ENCODE results near the gene AKT3. TPM values are rescaled to one million over a fixed set of nuclear protein-coding genes. Genes with fewer than 3 reads are reported as not detected.

The AKT3 gene
- polyA plus RNA-seq, 2 of the 4 experiments (the other 2 are of a cell fraction), result 18.4 to 43.5 TPM

DNA sequence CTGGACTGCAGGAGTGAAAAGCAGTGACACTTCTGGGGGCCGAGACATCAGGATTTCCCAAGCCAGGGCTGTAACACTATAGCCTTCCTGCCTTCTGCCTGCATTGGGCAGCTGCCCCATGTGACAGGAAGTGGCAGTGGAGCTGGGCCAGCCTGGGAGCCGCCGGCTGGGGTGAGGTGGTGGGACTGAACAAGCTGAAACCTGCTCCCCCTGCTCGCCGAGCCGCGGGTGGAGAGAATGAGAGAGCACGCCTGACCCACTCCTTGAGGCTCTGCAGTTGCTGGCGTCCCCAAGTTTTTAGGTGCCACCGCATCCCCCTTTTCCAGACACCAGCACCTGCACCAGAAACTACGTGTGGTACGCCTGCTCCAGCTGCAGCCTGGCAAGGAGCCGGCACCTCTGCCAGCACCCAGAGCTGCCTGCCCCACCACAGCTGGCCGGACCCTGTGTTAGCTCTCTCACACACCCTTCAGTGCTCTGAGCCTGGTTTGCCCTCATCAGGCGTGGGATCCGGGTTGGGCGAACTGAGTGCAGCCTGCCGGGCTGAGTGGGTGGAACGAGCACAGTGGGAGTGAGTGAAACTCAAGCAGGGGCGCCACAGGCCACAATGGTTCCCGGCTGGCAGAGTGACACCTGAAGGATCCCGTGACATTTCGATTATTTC is 119.4 kb downstream of the AKT3 start:
- H3K4me3 ChIP-seq, result no peak overlapping the region
- ATAC-seq, result no peak; a peak in 1 of 6 replicates
- no peak for TF ChIP-seq CBX2 (IDR thresholded peaks at IDR 0.05; ENCODE audit: borderline replicate concordance, low read depth)
- TF ChIP-seq, protein P1, sequence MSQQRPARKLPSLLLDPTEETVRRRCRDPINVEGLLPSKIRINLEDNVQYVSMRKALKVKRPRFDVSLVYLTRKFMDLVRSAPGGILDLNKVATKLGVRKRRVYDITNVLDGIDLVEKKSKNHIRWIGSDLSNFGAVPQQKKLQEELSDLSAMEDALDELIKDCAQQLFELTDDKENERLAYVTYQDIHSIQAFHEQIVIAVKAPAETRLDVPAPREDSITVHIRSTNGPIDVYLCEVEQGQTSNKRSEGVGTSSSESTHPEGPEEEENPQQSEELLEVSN (IDR thresholded peaks at IDR 0.05; ENCODE audit: borderline replicate concordance, low read depth), result no peak
- no peak for TF ChIP-seq EHF (CRISPR knock-in tag; IDR thresholded peaks at IDR 0.05)
- no peak for TF ChIP-seq RNF2 (IDR thresholded peaks at IDR 0.05; ENCODE audit: borderline replicate concordance, low read depth)
- no peak for TF ChIP-seq SREBF2 (IDR thresholded peaks at IDR 0.05)
- no peak for TF ChIP-seq CHD4 (IDR thresholded peaks at IDR 0.05; ENCODE audit: borderline replicate concordance)
- TF ChIP-seq, protein P2, sequence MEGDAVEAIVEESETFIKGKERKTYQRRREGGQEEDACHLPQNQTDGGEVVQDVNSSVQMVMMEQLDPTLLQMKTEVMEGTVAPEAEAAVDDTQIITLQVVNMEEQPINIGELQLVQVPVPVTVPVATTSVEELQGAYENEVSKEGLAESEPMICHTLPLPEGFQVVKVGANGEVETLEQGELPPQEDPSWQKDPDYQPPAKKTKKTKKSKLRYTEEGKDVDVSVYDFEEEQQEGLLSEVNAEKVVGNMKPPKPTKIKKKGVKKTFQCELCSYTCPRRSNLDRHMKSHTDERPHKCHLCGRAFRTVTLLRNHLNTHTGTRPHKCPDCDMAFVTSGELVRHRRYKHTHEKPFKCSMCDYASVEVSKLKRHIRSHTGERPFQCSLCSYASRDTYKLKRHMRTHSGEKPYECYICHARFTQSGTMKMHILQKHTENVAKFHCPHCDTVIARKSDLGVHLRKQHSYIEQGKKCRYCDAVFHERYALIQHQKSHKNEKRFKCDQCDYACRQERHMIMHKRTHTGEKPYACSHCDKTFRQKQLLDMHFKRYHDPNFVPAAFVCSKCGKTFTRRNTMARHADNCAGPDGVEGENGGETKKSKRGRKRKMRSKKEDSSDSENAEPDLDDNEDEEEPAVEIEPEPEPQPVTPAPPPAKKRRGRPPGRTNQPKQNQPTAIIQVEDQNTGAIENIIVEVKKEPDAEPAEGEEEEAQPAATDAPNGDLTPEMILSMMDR (IDR thresholded peaks at IDR 0.05), result no peak
- TF ChIP-seq, protein P3, sequence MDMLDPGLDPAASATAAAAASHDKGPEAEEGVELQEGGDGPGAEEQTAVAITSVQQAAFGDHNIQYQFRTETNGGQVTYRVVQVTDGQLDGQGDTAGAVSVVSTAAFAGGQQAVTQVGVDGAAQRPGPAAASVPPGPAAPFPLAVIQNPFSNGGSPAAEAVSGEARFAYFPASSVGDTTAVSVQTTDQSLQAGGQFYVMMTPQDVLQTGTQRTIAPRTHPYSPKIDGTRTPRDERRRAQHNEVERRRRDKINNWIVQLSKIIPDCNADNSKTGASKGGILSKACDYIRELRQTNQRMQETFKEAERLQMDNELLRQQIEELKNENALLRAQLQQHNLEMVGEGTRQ (IDR thresholded peaks at IDR 0.05), result no peak
- no peak for TF ChIP-seq POLR2AphosphoS2 (conservative IDR thresholded peaks at IDR 0.05; ENCODE audit: low read length)
- TF ChIP-seq, protein P4, sequence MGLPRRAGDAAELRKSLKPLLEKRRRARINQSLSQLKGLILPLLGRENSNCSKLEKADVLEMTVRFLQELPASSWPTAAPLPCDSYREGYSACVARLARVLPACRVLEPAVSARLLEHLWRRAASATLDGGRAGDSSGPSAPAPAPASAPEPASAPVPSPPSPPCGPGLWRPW (IDR thresholded peaks at IDR 0.05), result no peak
- no peak for TF ChIP-seq ZC3H11A (IDR thresholded peaks at IDR 0.05)
- TF ChIP-seq, protein P5, sequence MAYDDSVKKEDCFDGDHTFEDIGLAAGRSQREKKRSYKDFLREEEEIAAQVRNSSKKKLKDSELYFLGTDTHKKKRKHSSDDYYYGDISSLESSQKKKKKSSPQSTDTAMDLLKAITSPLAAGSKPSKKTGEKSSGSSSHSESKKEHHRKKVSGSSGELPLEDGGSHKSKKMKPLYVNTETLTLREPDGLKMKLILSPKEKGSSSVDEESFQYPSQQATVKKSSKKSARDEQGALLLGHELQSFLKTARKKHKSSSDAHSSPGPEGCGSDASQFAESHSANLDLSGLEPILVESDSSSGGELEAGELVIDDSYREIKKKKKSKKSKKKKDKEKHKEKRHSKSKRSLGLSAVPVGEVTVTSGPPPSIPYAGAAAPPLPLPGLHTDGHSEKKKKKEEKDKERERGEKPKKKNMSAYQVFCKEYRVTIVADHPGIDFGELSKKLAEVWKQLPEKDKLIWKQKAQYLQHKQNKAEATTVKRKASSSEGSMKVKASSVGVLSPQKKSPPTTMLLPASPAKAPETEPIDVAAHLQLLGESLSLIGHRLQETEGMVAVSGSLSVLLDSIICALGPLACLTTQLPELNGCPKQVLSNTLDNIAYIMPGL (CRISPR knock-in tag; IDR thresholded peaks at IDR 0.05; ENCODE audit: borderline replicate concordance), result no peak
- no peak for TF ChIP-seq EHMT2 (IDR thresholded peaks at IDR 0.05; ENCODE audit: low read depth)
- no peak for TF ChIP-seq ZFP36 (IDR thresholded peaks at IDR 0.05; ENCODE audit: borderline replicate concordance, partially characterized antibody)
- no peak for TF ChIP-seq KDM5A (IDR thresholded peaks at IDR 0.05)
- no peak for TF ChIP-seq FOSB (CRISPR knock-in tag; IDR thresholded peaks at IDR 0.05)
- TF ChIP-seq JUNB (IDR thresholded peaks at IDR 0.05), result no peak
- TF ChIP-seq FOSL2 (IDR thresholded peaks at IDR 0.05), result no peak
- TF ChIP-seq FOSL2 (CRISPR knock-in tag; IDR thresholded peaks at IDR 0.05), result no peak
- ChIA-PET POLR2A (no interaction called here), CTCF (interaction anchor here (0.8 to 1.5 kb wide), 3 partner anchors 387 to 569 kb away, joined by 3 read pairs; no protein-coding TSS in a partner anchor)
- WGBS (ENCODE audit: missing lambda C conversion rate), result 94% methylated on average over 20 of the region's 23 CpGs
- DNase-seq (ENCODE audit: low read depth in 1 of 2, low spot score in 1 of 2), result no peak
- H3K27ac ChIP-seq, result no peak overlapping the region
- H3K4me2 ChIP-seq, result no peak overlapping the region
- FAIRE-seq, result no peak
- H3K9me3 ChIP-seq, result no peaks in the 10 kb centered on the region
- 0 out of 3 replicates have a peak, but pooled peaks cover 2% of the 10 kb centered on the region for H3K4me1 ChIP-seq

DNA sequence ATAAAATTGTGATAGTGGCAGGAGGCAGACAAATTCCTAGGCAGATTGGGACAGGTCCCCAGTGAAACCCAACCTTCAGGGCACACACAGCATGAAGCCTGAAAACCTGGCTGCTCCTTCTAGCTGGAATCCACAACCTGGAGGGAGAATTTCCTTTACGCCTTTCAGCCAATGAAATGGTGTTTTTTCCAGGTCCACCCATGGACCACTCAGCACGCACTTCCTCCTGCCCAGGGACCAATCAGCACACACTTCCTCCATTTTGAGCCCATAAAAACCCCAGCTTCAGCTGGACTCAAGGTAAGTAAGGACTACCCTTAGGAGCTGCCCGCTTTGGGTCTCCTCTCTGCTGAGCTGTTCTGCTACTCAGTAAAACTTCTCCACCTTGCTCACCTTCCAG is 120.1 kb downstream of the AKT3 start:
- Histone ChIP-seq H3K4me1 (0 out of 3 replicates have a peak, but pooled peaks cover 2% of the 10 kb centered on the region), H3K4me2 (no peak overlapping the region), H3K4me3 (no peak overlapping the region), H3K27ac (no peak overlapping the region), H3K9me3 (no peaks in the 10 kb centered on the region)
- no peak; a peak in 1 of 6 replicates for ATAC-seq
- WGBS (ENCODE audit: missing lambda C conversion rate), result 93% methylated on average over 3 of the region's 3 CpGs
- POLR2A ChIA-PET, result no interaction called here
- DNase-seq (ENCODE audit: low read depth in 1 of 2, low spot score in 1 of 2), result peak in 1 of 2 experiments; percentile 10
- CTCF ChIA-PET, result interaction anchor here (0.8 to 1.2 kb wide), 2 partner anchors 386 to 392 kb away, joined by 3 read pairs; no protein-coding TSS in a partner anchor
- FAIRE-seq, result no peak
- TF ChIP-seq MYC (IDR thresholded peaks at IDR 0.05; ENCODE audit: borderline replicate concordance, low read length) (no peak), ESRRA (IDR thresholded peaks at IDR 0.05; ENCODE audit: borderline replicate concordance, low read length) (no peak), RNF2 (IDR thresholded peaks at IDR 0.05; ENCODE audit: borderline replicate concordance, low read depth) (no peak), CHD2 (IDR thresholded peaks at IDR 0.05; ENCODE audit: low read length, partially characterized antibody) (no peak), NFE2L2 (conservative IDR thresholded peaks at IDR 0.05; ENCODE audit: low read length) (no peak), MAZ (IDR thresholded peaks at IDR 0.05; ENCODE audit: borderline replicate concordance, low read depth, low read length) (no peak)
- TF ChIP-seq, protein P3 (IDR thresholded peaks at IDR 0.05), result no peak

Data from A549 (cell line).